Stimulated activated CD4-positive, alpha-beta T cell treated with anti-CD3 and anti-CD28 coated beads, Interleukin-4, amount 100 ng/mL, for 4 hours (primary cell): ENCODE results near the gene KCNN2.

ENCODE experiments used
- DNase-seq, 2 experiments: peaks; one replicate each; pipeline ENCODE4 v3.0.0-alpha.2; 2020

The KCNN2 gene

GRCh38 chr5:114361724-114362196, at the start of gene KCNN2:
Gene KCNN2 (plus strand): TSS chr5:114362070. CDS start chr5:114362140, 70 bp downstream.
- DNase-seq = no peak

DNA sequence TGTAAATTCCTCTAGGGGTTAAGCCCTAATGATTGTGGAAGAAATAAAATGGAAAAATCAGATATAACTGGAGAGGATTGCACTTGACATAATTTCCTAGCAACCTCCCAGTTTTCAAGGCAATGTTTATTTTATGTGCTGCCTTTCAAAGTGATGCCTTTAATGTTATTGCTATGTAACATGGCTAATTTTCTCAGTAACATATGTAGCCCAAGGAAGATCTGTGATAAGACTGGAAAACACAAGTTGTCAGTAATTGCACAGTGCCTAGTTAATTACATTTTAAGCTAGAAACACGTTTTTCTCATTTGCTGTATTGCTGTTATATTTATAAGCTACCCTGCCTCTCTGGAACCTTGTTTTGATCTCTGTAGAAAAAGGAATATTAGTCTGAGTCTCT, 49.2 kb upstream of the KCNN2 start:
- no peak for DNase-seq

GRCh38 chr5:114314061-114314460, 47.8 kb upstream of the KCNN2 start:
- no peak for DNase-seq

- DNase-seq = no peak
Measured at GRCh38 chr5:114316167-114316566, 45.7 kb upstream of the KCNN2 start.

DNA sequence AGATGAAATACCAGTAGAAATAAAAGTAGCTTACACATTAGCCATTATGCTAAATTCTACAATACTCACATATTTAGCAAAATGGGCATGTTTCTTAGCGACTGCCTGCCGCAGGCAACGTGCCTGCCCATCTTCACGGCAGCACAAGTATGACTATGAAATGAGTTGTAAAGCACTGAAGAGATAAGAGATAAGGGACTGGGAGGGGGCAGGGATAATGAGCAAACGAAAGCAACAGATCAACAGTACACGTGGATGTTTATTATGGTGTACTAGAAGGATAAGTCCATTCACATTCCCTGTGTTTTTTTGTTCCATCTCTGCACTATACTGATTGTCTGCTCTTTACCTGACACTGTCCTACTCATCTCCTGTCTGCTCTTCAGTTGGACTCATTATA, 44.1 kb upstream of the KCNN2 start:
- DNase-seq = no peak

- DNase-seq = no peak
Measured at GRCh38 chr5:114319236-114319635, 42.6 kb upstream of the KCNN2 start.

DNA sequence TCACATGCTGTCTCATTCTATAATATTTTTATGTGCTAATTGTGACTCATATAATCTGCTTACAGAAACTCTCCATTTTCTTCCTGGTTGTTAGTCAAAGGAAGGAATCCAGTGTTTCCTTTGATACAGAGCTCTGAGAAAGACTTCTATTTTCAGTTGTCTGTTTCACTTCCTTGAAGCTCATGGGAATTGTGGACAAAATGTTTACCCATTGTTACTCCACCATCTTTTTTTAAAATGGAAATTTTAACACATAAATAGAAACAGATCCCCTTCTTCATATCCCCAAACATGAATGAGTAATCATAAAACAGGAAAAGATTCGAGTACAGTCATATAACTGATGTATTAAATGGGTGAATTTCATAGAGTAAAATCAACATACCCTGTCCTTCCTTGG, 42.0 kb upstream of the KCNN2 start:
- no peak for DNase-seq

DNA sequence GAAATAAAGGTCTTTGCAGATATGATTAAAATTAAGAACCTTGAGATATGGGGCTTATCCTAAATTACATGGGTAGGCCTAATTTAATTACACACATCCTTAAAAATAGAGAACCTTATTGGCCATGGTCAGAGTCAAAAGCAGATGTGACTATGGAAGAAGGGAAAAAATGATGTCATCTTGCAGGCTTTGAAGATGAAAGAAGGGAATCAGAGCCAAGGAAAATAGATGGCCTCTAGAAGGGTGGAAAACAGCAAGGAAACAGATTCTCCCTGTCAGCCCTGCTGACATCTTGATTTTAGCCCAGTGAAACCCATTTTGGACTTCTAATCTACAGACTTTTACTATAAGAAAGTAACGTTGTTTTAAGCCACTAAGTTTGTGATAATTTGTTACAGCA, 37.6 kb upstream of the KCNN2 start:
- no peak for DNase-seq

GRCh38 chr5:114325541-114325940, 36.3 kb upstream of the KCNN2 start:
- DNase-seq = no peak

DNA sequence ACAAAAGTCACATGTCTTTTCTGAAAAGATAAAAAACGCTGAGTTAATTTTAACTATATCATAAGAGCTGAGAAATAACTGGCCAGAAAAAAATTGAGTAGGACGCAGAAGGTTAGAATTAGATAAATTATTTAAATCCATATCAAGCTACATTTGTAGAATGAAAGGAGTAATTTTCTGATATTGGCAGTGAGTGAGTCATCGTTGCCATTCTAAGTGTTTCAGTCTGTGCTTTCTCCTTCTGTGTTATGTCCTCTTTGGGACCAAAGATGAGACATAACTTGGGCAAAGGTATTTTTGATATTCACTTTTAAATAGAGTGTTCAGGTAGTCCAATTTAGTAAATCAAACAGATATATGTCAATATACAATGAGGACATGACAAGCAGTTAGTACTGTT, 34.4 kb upstream of the KCNN2 start:
- DNase-seq = no peak

DNA sequence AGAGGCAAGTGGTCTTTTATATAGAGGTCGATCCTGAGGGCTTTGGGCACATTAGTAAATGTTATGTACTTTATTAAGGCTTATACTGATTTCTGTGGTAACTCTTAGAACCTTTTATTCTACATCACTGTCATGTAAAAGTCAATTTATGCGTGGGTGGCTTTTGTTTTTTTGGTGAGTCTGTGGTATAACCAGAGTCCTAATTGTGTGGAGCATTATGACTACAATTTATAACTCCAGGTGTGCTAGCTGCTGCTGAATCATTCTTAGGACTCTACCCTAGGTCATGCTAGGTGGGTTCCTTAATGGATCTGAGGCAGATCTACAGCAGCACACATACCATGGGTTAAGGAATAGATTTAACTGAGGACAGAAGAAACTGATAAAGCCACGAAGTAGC, 33.9 kb upstream of the KCNN2 start:
- no peak for DNase-seq

DNA sequence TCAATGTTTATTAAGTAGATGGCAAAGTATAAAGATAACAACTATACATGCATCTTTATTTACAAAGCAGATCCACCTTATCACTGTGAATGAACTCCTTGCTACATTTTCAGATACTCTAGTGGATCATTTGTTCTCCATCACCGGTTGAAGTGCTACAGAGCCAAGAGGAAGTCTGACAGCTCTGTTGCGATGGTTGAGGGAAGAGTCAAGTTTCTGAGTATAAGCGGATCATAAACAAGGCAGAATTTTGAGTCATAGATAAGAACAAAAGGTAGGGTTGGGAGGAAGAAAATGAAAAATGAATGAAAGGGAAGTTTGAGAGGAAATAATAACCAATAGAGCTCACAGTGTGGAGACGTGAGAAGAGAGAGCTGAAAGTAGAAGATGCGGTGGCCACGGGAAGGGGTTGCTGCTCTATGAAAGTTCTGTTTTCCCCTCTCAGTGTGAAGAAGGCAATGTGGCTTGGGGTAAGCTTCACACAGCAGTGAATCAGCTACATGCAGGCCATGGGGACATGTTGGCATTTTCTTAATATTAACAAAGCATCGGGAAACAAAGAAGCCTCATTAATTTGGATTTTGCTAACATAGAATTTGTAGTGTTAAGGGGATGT, 30.8 kb upstream of the KCNN2 start:
- no peak for DNase-seq

GRCh38 chr5:114332493-114332892, 29.4 kb upstream of the KCNN2 start:
- no peak for DNase-seq

DNA sequence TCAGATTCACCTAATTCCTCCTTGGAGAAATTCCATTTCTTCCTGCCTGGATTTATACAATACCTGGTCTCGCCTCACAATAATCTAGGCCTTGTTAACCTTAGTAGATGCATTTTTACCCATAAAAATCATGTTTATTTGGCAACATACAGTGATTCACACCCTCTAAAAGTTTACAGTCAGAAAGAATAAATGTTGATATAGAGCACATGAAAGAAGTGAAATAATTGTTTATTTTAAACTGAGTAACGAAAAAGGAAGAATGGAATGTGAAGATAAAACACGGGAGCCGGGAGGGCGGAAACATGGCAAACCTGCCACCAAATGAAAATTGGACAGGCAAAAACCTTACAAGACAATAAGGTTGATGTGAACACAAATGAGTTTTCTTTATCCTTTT, 28.9 kb upstream of the KCNN2 start:
- DNase-seq = no peak

DNA sequence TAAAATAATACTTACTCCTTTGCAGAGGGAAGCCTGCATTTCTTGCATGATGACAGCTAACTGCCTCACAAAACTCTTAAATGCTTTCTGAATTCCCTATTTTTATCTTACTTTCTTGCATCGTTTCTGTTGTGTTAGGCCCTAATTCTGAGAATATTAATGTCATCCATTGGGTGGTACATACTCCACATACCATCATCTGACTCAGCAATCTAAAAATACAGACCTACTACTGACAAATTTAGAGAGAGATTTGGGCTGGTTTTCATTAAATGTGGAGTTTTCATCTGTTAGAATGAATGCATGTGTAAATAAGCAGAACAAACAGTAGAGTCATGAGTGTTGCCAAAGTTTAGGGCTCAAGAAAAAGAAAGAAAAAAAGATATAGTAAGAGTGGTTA, 26.5 kb upstream of the KCNN2 start:
- DNase-seq = no peak

DNA sequence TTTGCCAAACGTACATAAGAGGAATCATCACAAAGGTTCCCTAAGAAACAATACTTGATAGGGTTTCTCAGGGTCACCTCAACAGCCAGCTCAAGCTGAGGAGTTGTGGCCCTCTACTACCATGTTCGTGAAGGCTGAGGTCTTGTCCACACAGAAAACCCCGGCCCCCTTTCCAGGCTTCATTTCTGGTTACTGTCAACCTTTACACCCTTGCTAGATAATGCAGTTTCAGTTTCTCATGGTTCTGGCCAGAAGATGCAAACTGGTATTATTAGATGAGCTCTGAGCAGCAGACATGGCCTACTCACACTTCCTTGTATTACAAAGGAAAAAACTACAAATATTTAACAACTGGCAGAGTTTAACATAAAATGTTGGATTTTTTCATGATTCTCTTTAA, 22.8 kb upstream of the KCNN2 start:
- no peak for DNase-seq

DNA sequence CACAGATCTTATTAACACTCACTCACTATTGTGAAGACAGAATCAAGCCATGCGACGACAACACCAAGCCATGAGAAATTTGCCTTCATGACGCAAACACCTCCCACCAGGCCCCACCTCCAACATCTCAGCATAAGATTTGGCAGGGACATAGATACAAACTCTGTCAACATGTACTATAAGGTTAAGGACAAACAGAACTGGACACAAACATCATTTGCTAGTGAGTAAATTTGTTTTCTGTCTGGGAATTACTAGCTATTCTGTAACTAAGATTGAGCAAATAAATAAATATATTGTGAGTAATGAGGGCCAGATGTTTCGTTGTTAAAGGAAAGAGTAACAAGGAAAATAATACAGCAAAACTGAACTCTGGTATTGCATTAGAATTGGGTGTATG, 15.7 kb upstream of the KCNN2 start:
- no peak for DNase-seq

GRCh38 chr5:114355086-114355830, 6.6 kb upstream of the KCNN2 start:
- no peak for DNase-seq

- DNase-seq = no peak
Measured at GRCh38 chr5:114358329-114358728, 3.5 kb upstream of the KCNN2 start.

DNA sequence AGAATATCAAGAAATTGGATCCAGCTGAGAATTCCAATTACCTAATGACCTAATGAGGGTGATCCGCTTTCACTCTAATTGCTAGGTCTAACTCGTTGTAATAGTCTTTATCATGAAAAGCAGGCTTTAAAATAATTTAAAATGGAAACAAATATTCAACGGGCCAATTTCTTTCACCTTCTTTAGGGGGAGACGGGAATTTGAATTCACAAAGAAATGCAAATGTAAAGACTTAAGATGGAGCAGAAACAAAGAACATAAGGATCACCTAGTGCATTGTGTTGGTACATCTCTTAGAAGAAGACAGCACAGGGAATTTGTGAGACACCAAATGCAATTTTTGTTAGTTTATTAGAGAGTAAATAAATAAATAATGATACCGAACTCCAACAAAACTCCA, 1.5 kb upstream of the KCNN2 start:
- no peak for DNase-seq

DNA sequence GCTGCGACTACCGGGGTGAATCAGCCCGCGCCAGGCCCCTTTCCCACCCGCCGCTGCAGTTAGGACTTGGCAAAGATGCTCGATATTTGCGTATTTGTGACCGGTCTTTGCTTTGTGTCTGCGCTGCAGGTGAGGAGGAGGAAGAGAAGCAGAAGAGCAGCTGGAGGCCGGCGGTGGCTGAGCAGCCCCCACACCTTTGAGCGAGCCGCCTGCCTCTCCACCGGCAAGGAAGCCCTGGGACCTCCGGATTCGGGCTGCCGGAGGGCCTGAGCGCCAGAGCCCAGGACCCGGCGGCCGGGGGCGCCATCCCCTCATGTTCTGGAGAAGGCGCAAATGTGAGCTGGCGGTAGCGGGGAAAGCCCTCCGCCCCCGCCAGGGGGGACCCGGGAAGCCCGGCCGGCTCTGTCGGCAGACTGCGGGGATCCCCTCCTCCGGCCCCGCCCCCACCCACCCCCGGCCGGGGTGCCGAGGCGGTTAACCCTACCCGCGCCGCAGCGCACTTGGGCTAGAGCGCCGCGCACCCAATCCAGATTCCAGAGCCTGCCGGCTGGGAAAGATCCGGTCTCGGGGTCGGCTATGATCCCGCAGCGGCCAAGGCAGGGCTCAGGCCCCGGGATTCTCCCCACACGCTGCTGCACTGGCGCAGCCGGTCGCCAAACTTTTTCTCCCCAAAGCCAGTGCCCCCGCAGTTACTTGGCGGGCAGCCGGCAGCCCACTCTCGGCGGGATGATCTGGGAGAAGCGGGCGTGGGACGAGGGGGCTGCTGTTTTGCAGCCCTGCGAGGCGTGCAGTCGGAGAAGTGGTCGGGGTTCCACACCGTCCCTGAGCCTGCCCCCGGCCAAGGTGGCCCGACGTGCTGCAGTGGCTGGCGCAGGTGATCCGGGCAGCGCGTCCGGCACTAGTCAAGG, 800 bp upstream of the KCNN2 start:
- no peak for DNase-seq

GRCh38 chr5:114362197-114362976, 517 bp downstream of the KCNN2 start:
- DNase-seq = no peak
